OCI-LY3 (cell line): ENCODE data around the gene YY1.
"Not testable (repeated sequence)": the region's sequence is repeated elsewhere in the genome, so short reads cannot be mapped to it uniquely, and the experiment has no call there.

Experiments
- H2AFZ ChIP-seq: fragments of 200-600, 300-600 bp; shearing (Covaris generic); 2 replicates; pipeline ENCODE4 v1.6.0; 2014; ENCODE audit warnings: antibody characterized with exemption, low read depth, low read length
- H3K27ac ChIP-seq: fragments of 200-600, 300-600 bp; sonication (generic); 2 replicates; pipeline ENCODE4 v1.5.1; 2014; ENCODE audit warnings: mild to moderate bottlenecking, low read length, moderate library complexity, mixed read lengths
- H3K27me3 ChIP-seq: fragments of 200-600, 300-600 bp; sonication (generic); 2 replicates; pipeline ENCODE4 v1.6.1; 2014; ENCODE audit warnings: low read depth, low read length, mixed read lengths
- H3K36me3 ChIP-seq: fragments of 200-600, 300-600 bp; sonication (generic); replicated peaks from 2 replicates; pipeline ENCODE3; 2014; ENCODE audit warnings: low read depth, low read length, mixed read lengths
- H3K4me1 ChIP-seq: fragments of 300-600, 200-600 bp; sonication (generic); 2 replicates; pipeline ENCODE4 v1.6.1; 2014; ENCODE audit warnings: low read length, mixed read lengths
- H3K4me2 ChIP-seq: fragments of 200-600, 300-600 bp; sonication (generic); 2 replicates; pipeline ENCODE4 v1.6.1; 2014; ENCODE audit warnings: low read length, mixed read lengths
- H3K4me3 ChIP-seq: fragments of 300-600, 200-600 bp; sonication (generic); 2 replicates; pipeline ENCODE4 v1.5.1; 2014; ENCODE audit warnings: antibody characterized with exemption, mild to moderate bottlenecking, low read length, moderate library complexity
- H3K79me2 ChIP-seq: fragments of 300-600, 200-600 bp; shearing (Covaris generic); 2 replicates; pipeline ENCODE4 v1.6.1; 2014; ENCODE audit warnings: mild to moderate bottlenecking, low read length, mixed read lengths
- H3K9ac ChIP-seq: fragments of 300-600, 200-600 bp; shearing (Covaris generic); 2 replicates; pipeline ENCODE4 v1.6.0; 2014; ENCODE audit warnings: mild to moderate bottlenecking, low read length, moderate library complexity
- H3K9me3 ChIP-seq: fragments of 200-600, 300-600 bp; shearing (Covaris generic); 2 replicates; pipeline ENCODE4 v1.6.1; 2014; ENCODE audit warnings: low read length, mixed read lengths; ENCODE audit not compliant: insufficient read depth
- H4K20me1 ChIP-seq: fragments of 200-600, 300-600 bp; sonication (generic); 2 replicates; pipeline ENCODE4 v1.6.1; 2016; ENCODE audit warnings: low read length, mixed read lengths; ENCODE audit not compliant: insufficient read depth
- EZH2phosphoT487 ChIP-seq: fragments of 200-600 bp; shearing (Covaris generic); IDR thresholded peaks from 2 replicates; pipeline ENCODE4 v1.6.1; 2018; ENCODE audit warnings: antibody characterized with exemption, mixed run types, low read depth
- TF ChIP-seq, protein P1 (sequence below): fragments of 200-600, 300-600 bp; sonication (generic); IDR thresholded peaks from 2 replicates; pipeline ENCODE4 v1.5.1; 2014; ENCODE audit warnings: antibody characterized with exemption, low read length, low read depth

Gene YY1

DNA sequence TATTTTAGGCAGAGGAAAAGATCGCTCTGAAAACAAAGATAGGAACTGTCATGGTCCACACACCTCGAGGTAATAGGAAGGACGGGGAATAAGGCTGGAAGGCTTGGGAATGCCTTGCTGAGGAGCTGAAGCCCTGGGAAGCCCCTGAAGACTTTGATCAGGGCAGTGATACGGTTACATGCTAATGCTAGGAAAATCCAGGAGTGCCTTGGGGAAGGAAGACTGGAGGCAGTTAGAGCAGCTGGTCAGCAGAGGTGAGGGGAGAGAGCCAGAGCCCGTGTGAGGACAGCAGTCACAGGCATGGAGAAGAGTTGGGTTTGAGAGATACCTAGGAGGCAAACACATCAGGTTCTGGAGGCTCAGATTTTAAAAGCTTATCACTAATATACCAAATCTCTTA is 8.6 kb upstream of the YY1 start:
- no peak overlapping the region for H3K27ac ChIP-seq
- H2AFZ ChIP-seq = no peak overlapping the region
- no peak overlapping the region for H3K4me3 ChIP-seq
- H4K20me1 ChIP-seq = peaks cover 13% of the 10 kb centered on the region
- H3K27me3 ChIP-seq = no peaks in the 10 kb centered on the region
- no peak for TF ChIP-seq EZH2phosphoT487
- TF ChIP-seq, protein P1, sequence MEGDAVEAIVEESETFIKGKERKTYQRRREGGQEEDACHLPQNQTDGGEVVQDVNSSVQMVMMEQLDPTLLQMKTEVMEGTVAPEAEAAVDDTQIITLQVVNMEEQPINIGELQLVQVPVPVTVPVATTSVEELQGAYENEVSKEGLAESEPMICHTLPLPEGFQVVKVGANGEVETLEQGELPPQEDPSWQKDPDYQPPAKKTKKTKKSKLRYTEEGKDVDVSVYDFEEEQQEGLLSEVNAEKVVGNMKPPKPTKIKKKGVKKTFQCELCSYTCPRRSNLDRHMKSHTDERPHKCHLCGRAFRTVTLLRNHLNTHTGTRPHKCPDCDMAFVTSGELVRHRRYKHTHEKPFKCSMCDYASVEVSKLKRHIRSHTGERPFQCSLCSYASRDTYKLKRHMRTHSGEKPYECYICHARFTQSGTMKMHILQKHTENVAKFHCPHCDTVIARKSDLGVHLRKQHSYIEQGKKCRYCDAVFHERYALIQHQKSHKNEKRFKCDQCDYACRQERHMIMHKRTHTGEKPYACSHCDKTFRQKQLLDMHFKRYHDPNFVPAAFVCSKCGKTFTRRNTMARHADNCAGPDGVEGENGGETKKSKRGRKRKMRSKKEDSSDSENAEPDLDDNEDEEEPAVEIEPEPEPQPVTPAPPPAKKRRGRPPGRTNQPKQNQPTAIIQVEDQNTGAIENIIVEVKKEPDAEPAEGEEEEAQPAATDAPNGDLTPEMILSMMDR = no peak
- H3K4me2 ChIP-seq = no peak overlapping the region
- H3K79me2 ChIP-seq = peaks cover 37% of the 10 kb centered on the region
- H3K9me3 ChIP-seq = no peaks in the 10 kb centered on the region
- H3K9ac ChIP-seq = no peak overlapping the region
- peaks cover 9% of the 10 kb centered on the region for H3K36me3 ChIP-seq
- no peaks in the 10 kb centered on the region for H3K4me1 ChIP-seq

DNA sequence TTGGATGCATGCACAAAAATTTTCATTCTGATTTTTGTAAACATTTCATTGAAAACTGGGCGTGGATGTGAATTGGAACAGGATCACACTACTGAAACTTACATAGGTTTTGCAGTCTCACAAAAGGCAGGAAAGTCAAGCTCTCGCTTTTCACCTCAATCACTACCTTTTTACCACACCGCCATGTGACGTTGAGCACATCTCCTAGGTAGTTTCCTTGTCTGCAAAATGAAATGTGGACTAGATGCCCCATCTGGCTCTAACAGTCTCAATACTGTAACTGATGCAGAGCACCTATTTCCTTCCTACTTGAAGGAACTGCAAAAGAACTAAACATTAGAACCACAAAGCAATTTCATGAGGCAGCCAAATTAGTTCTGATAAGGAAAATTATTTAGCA is 4.4 kb upstream of the YY1 start:
- H3K9me3 ChIP-seq = no peaks in the 10 kb centered on the region
- TF ChIP-seq EZH2phosphoT487 = no peak
- TF ChIP-seq, protein P1 = no peak
- no peak overlapping the region for H3K4me2 ChIP-seq
- H2AFZ ChIP-seq = no peak overlapping the region
- H3K27me3 ChIP-seq = no peaks in the 10 kb centered on the region
- peaks cover 12% of the 10 kb centered on the region for H3K36me3 ChIP-seq
- peaks cover 35% of the 10 kb centered on the region for H4K20me1 ChIP-seq
- H3K4me3 ChIP-seq = no peak overlapping the region
- H3K9ac ChIP-seq = no peak overlapping the region
- H3K4me1 ChIP-seq = peaks cover 13% of the 10 kb centered on the region
- H3K27ac ChIP-seq = no peak overlapping the region
- peaks cover 73% of the 10 kb centered on the region for H3K79me2 ChIP-seq

DNA sequence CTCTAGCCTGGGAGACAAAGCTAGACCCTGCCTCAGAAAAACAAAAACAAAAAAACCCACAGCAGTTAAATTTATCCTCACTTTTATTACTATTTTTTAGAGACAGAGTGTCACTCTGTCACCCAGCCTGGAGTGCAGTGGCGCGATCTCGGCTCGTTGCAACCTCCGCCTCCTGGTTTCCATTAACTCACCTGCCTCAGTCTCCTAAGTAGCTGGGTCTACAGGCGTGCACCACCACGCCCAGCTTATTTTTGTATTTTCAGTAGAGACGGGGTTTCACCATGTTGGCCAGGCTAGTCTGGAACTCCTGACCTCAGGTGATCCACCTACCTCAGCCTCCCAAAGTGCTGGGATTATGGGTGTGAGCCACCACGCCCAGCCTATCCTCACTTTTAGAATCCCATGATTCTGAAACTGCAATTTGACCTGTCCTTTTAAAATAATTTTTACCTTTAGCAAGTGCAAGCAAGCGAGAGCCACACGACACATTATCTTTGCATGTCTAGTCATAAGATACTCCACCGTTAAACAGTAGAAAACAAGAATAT is 2.6 kb upstream of the YY1 start:
- H3K9me3 ChIP-seq, H2AFZ ChIP-seq, H3K27me3 ChIP-seq: not testable (repeated sequence)
- Histone ChIP-seq H3K79me2 (peaks cover 83% of the 10 kb centered on the region), H3K4me3 (peak overlapping the region; percentile 99), H3K4me2 (peak overlapping the region; percentile 93), H3K36me3 (peaks cover 18% of the 10 kb centered on the region), H3K9ac (peak overlapping the region; percentile 99; the same call in 1 of the 2 replicates), H3K4me1 (peaks cover 16% of the 10 kb centered on the region), H4K20me1 (peaks cover 45% of the 10 kb centered on the region), H3K27ac (peak overlapping the region; percentile 94; the same call in 1 of the 2 replicates)

DNA sequence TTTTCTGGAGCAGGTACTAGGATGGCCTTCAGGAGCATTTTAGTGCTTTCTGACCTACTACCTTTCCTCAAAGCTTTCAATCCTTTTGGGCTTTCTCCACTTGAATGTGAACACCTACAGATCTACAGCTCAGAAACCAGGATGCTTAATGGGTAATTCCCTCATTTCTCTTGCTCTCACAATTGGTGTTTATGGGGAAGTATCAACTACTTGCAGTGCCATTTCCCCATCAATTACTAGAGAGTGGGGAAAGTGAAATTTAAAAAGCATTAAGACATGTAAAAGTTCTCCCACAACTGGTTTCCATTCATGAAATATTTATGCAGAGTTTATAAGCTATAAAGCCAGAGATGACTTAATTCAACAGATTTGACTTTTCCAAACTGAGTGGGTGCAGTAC is 2.1 kb upstream of the YY1 start:
- peaks cover 17% of the 10 kb centered on the region for H3K36me3 ChIP-seq
- H3K79me2 ChIP-seq = peaks cover 88% of the 10 kb centered on the region
- TF ChIP-seq EZH2phosphoT487 = no peak
- H3K27me3 ChIP-seq = no peaks in the 10 kb centered on the region
- H3K9ac ChIP-seq = peak overlapping the region; percentile 99
- H4K20me1 ChIP-seq = peaks cover 51% of the 10 kb centered on the region
- H3K4me2 ChIP-seq = peak overlapping the region; percentile 93
- H2AFZ ChIP-seq = no peak overlapping the region
- peak overlapping the region; percentile 99 for H3K4me3 ChIP-seq
- peak overlapping the region; percentile 94 for H3K27ac ChIP-seq
- peaks cover 22% of the 10 kb centered on the region for H3K4me1 ChIP-seq
- no peaks in the 10 kb centered on the region for H3K9me3 ChIP-seq

DNA sequence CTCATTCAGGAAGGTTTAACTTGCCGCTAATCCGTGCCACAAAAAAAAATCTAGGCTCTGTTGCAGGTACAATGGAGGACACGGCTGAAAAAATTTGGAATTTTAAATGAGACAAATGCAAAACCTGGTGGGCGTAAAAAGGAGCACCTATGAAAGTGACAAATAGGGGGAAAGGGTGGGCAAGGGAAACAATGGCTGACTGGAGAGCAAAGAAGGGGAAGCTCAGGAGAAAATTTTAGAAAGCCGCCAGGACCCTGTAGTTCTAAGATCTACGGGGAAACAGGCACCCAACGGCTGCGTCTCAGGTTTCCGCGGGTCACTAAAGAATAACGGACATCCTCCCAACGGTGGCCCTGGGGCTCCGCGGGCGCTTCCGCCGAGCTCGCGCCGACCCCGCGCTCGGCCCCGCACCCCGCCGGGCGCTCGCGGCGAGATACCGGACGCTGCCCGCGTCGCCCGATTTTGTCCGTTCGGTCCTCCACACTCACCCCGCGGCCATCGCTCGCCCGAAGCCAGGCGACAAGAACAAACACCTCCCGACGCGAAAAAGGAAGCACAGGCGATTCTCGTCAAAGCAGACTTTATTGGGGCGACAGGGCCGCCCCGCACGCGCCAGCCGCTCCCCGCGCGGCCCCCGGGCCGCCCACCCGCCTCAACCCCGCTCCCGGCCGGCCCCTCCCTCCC is 1.1 kb upstream of the YY1 start:
- Histone ChIP-seq H3K9ac (peak overlapping the region; percentile 99), H3K4me2 (peak overlapping the region; percentile 93), H2AFZ (no peak overlapping the region), H3K9me3 (no peaks in the 10 kb centered on the region), H3K27me3 (no peaks in the 10 kb centered on the region), H3K27ac (peak overlapping the region; percentile 94), H3K4me1 (peaks cover 28% of the 10 kb centered on the region), H4K20me1 (peaks cover 58% of the 10 kb centered on the region), H3K36me3 (peaks cover 23% of the 10 kb centered on the region), H3K79me2 (peaks cover 93% of the 10 kb centered on the region), H3K4me3 (peak overlapping the region; percentile 99)
- TF ChIP-seq EZH2phosphoT487 = no peak
- TF ChIP-seq, protein P1 = no peak
